ENCODE measurements around the gene GALNT18.

DNA sequence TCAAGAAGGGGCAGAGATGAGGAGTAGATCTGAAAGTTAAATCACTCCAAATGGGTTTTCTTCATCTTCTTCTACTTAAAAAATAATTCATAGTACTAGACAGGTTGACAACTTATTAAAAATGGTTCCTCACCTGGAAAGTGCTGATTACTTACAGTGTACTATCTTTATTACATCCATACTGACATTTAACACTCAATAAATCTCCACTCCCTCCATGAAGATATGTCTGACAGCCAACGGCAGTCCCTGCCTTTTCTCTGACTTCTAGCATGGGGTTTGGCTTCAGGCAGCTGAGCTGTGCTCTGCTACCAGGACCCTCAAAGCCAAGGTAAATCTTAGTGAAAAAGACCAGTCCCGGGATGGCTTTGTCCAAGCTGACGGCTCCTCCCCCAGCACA is 135.4 kb downstream of the GALNT18 start:
- TF ChIP-seq, protein P1, sequence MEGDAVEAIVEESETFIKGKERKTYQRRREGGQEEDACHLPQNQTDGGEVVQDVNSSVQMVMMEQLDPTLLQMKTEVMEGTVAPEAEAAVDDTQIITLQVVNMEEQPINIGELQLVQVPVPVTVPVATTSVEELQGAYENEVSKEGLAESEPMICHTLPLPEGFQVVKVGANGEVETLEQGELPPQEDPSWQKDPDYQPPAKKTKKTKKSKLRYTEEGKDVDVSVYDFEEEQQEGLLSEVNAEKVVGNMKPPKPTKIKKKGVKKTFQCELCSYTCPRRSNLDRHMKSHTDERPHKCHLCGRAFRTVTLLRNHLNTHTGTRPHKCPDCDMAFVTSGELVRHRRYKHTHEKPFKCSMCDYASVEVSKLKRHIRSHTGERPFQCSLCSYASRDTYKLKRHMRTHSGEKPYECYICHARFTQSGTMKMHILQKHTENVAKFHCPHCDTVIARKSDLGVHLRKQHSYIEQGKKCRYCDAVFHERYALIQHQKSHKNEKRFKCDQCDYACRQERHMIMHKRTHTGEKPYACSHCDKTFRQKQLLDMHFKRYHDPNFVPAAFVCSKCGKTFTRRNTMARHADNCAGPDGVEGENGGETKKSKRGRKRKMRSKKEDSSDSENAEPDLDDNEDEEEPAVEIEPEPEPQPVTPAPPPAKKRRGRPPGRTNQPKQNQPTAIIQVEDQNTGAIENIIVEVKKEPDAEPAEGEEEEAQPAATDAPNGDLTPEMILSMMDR (conservative IDR thresholded peaks at IDR 0.05; ENCODE audit: low read length), result no peak
- TF ChIP-seq EZH2phosphoT487 (IDR thresholded peaks at IDR 0.05; ENCODE audit: borderline replicate concordance, low read depth, low read length), result no peak

Data from OCI-LY7 (cell line).